Raji (cell line): Measurements from ENCODE around the gene KICS2.

ENCODE experiments used
- POLR2A ChIP-seq: IDR thresholded peaks from 2 replicates; pipeline ENCODE4 v1.6.1; 2011; ENCODE audit warnings: low read depth, low read length, control low read depth; ENCODE audit not compliant: insufficient read depth

Gene KICS2

GRCh38 chr12:64189530-64189929, 32.6 kb downstream of the KICS2 start:
- no peak for TF ChIP-seq POLR2A

- no peak for TF ChIP-seq POLR2A
These were observed 34.3 kb downstream of the KICS2 start for GRCh38 chr12:64187794-64188193.

- no peak for TF ChIP-seq POLR2A
These were observed 34.7 kb downstream of the KICS2 start for GRCh38 chr12:64187370-64187769.

GRCh38 chr12:64186789-64187188, 35.3 kb downstream of the KICS2 start:
- TF ChIP-seq POLR2A = no peak

GRCh38 chr12:64184216-64184615, 37.9 kb downstream of the KICS2 start:
- no peak for TF ChIP-seq POLR2A

GRCh38 chr12:64181430-64182291, 40.4 kb downstream of the KICS2 start:
- TF ChIP-seq POLR2A = no peak

GRCh38 chr12:64180951-64181350, 41.1 kb downstream of the KICS2 start:
- TF ChIP-seq POLR2A = no peak

- TF ChIP-seq POLR2A = no peak
These were observed 44.0 kb downstream of the KICS2 start for GRCh38 chr12:64178122-64178521.

- no peak for TF ChIP-seq POLR2A
These were observed 45.1 kb downstream of the KICS2 start for GRCh38 chr12:64177001-64177400.

- TF ChIP-seq POLR2A = no peak
These were observed 46.7 kb downstream of the KICS2 start for GRCh38 chr12:64175254-64175945.

- no peak for TF ChIP-seq POLR2A
These were observed 48.6 kb downstream of the KICS2 start for GRCh38 chr12:64173456-64173855.
